Activated CD4-positive, alpha-beta T cell treated with anti-CD3 and anti-CD28 coated beads for 4 hours (primary cell): ENCODE data around the gene SLC15A5.

ENCODE experiments used
- DNase-seq, 2 donors: peaks; one replicate each; pipeline ENCODE4 v3.0.0-alpha.2; 2020

Gene SLC15A5

GRCh38 chr12:16171348-16171747 is 106.1 kb downstream of the SLC15A5 start:
- no peak for DNase-seq

DNA sequence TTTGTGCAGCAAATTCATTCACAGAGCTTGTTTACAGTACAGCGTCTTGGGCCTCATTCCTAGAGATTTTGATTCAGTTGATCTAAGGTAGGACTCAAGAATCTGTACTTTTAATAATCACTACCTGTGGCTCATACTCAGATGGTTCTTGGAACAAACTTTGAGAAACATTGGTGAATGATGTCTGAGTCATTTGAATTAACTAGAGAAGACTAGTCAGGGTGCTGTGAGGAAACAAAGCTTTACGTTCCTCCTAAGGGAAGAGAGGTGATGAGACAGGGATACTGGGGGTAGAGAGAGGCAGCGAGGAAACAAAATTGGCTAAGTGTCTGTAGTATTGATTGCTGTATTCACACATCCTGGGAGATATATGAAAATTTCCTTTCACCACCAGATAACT is 109.4 kb downstream of the SLC15A5 start:
- DNase-seq = no peak

DNA sequence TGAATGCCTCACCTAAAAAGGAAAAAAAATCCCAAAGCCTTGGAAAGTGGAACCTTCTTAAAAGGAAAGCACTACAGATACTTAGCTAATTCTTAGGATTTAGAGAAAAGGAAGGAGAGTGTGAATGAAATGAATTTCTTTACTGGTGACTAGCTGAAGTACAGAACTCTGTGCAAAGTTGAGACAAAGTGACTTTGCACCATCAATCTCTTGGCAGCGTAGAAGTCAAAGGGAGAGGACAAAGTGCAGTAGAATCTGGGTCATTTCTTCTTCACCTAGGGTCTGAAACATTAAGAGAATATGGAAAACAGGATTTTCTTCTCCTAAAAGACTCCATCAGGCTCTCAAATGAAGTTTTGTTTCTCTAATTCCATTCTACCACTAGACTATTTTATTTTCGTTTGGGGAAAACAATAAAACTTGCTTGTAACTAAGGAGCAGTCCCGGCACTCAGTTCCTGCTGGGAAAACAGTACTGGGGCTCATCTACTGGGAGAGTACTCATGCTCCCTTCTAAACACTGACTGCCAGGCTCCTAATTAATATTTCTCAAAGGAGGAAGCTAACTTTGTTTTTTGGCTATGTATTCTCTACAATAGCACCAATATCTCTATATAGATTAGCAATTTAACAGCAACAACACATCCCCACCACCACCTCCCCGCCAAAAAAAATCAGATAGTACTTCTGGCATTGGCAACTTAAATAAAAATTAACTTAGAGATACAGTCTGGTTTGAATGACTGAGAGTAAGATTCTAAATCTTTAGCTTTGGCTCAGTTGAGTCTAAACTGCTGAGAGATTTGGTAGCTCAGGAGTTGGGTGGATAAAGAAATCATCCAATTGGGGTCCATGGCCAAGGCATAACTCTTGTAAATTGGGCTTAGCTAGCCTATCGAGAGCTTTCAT is 110.7 kb downstream of the SLC15A5 start:
- no peak for DNase-seq

DNA sequence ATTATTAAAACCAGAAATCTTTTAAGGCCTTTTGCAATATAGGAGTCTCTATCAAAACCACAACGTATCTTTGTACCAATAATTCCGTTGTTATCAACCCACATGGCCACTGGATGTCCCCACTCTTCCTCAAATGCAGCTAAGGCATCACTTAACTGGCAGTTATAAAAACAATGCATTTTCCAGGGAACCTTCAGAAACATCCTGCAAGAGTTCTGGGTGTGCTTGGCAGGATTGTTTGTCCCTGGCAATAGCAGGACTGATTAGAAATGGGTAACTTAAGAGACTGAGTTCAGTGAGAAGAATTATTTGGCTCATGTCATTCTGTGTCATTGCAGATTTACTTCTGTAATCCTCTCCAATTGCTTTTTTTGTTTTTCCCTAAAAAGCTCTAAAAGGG is 112.0 kb downstream of the SLC15A5 start:
- no peak for DNase-seq

- no peak for DNase-seq
Observed at GRCh38 chr12:16163901-16164300, 113.6 kb downstream of the SLC15A5 start.

- no peak for DNase-seq
Observed at GRCh38 chr12:16163146-16163545, 114.3 kb downstream of the SLC15A5 start.

- no peak for DNase-seq
Observed at GRCh38 chr12:16159571-16159970, 117.9 kb downstream of the SLC15A5 start.

- DNase-seq = no peak
Observed at GRCh38 chr12:16158050-16158449, 119.4 kb downstream of the SLC15A5 start.

DNA sequence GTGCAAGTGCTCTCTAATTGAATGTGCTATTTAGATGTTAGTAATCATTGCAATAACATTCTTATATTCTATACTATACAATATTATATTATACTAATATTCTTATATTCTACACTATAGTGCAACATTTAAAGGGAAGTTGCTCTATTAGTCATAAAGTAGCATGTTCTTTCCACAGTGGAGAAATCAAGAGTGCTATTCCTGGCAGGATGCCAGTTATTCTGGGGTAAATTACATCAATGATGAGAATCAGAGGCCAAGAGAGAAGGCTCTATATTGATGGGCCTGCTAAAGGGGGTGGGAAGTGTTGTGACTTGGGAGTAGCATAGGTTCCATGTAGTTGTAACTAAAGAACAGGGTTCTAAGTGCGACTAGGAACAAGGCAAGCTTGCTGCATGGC is 121.5 kb downstream of the SLC15A5 start:
- no peak for DNase-seq

- DNase-seq = no peak
Observed at GRCh38 chr12:16154990-16155389, 122.5 kb downstream of the SLC15A5 start.

- DNase-seq = no peak
Observed at GRCh38 chr12:16152885-16153673, 124.4 kb downstream of the SLC15A5 start.

- DNase-seq = no peak
Observed at GRCh38 chr12:16150276-16150675, 127.2 kb downstream of the SLC15A5 start.

- DNase-seq = no peak
Observed at GRCh38 chr12:16148938-16149337, 128.5 kb downstream of the SLC15A5 start.
